ENCODE results near the gene LAGE3. TPM values are rescaled to one million over a fixed set of nuclear protein-coding genes. Genes with fewer than 3 reads are reported as not detected.

Gene LAGE3
- total RNA-seq, 4 donors from 2014 or later = 3.0 to 28.4 (median 23.3) TPM; not detected in 1

GRCh38 chrX:154434394-154435168, 44.5 kb downstream of the LAGE3 start:
- DNase-seq = no peak
- TF ChIP-seq POLR2AphosphoS5 (IDR thresholded peaks at IDR 0.05) (no peak), CTCF (IDR thresholded peaks at IDR 0.05) (no peak), EP300 (IDR thresholded peaks at IDR 0.05; ENCODE audit: low read depth) (no peak), POLR2A (IDR thresholded peaks at IDR 0.05) (no peak)
- peaks cover 3 to 22% (median 5%) of the 10 kb centered on the region in 4 donors for H3K4me1 ChIP-seq
- no peak overlapping the region for H3K27ac ChIP-seq
- H3K4me3 ChIP-seq = no peak overlapping the region
- H3K36me3 ChIP-seq = no peaks in the 10 kb centered on the region
- no peaks in the 10 kb centered on the region for H3K27me3 ChIP-seq
- in situ Hi-C loops (cut with MboI; ENCODE audit: low pct_ligation_motif_present in 1 of 4, low pct_unique_long_range_greater_than_20kb in 1 of 4, low sequenced_read_pairs in 3 of 4) = no loop called here
- H3K9me3 ChIP-seq = no peaks in the 10 kb centered on the region
- WGBS, 2 donors (ENCODE audit: low coverage in 1 of 2) = 81% methylated on average over 7 of the region's 7 CpGs; no CpG with 5 or more reads in 1 of the 2 donors
- intact Hi-C loops (cut with DNase I; ENCODE audit: low total_unique reads) = no loop called here

GRCh38 chrX:154433605-154434004, 45.5 kb downstream of the LAGE3 start:
- no peak overlapping the region for H3K4me3 ChIP-seq
- TF ChIP-seq CTCF (IDR thresholded peaks at IDR 0.05) = no peak
- TF ChIP-seq POLR2A (IDR thresholded peaks at IDR 0.05) = no peak
- no peak for TF ChIP-seq EP300 (IDR thresholded peaks at IDR 0.05; ENCODE audit: low read depth)
- TF ChIP-seq POLR2AphosphoS5 (IDR thresholded peaks at IDR 0.05) = no peak
- H3K27me3 ChIP-seq = no peaks in the 10 kb centered on the region
- DNase-seq = no peak
- 88% methylated on average over 7 of the region's 7 CpGs; no CpG with 5 or more reads in 1 of the 2 donors for WGBS, 2 donors (ENCODE audit: low coverage in 1 of 2)
- peaks cover 2 to 23% (median 5%) of the 10 kb centered on the region in 4 donors for H3K4me1 ChIP-seq
- intact Hi-C loops (cut with DNase I; ENCODE audit: low total_unique reads) (no loop called here), in situ Hi-C loops (cut with MboI; ENCODE audit: low pct_ligation_motif_present in 1 of 4, low pct_unique_long_range_greater_than_20kb in 1 of 4, low sequenced_read_pairs in 3 of 4) (no loop called here)
- H3K27ac ChIP-seq = no peak overlapping the region
- no peaks in the 10 kb centered on the region for H3K36me3 ChIP-seq
- no peaks in the 10 kb centered on the region for H3K9me3 ChIP-seq

DNA sequence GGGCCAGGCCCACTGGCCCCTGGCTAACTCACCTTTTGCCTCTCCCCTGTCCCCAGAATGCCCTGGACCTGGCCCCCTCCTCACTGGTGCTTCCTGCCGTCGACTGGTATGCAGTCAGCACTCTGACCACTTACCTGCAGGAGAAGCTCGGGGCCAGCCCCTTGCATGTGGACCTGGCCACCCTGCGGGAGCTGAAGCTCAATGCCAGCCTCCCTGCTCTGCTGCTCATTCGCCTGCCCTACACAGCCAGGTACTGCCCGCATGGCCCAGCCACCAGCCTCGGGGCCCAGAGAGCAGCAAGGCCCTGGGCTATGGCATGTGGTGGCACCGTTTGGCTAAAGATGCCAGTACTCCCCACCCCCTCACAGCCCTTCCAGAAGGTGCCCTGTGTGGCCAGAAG, 46.9 kb downstream of the LAGE3 start:
- Histone ChIP-seq H3K4me1 (peaks cover 0 to 18% (median 4%) of the 10 kb centered on the region in 4 donors), H3K36me3 (no peaks in the 10 kb centered on the region), H3K4me3 (no peak overlapping the region), H3K9me3 (no peaks in the 10 kb centered on the region), H3K27ac (no peak overlapping the region), H3K27me3 (no peaks in the 10 kb centered on the region)
- TF ChIP-seq EP300 (IDR thresholded peaks at IDR 0.05; ENCODE audit: low read depth) (no peak), CTCF (IDR thresholded peaks at IDR 0.05) (no peak), POLR2A (IDR thresholded peaks at IDR 0.05) (no peak), POLR2AphosphoS5 (IDR thresholded peaks at IDR 0.05) (no peak)
- intact Hi-C loops (cut with DNase I; ENCODE audit: low total_unique reads) = no loop called here
- WGBS, 2 donors (ENCODE audit: low coverage in 1 of 2) = 82% methylated on average over 8 of the region's 8 CpGs; no CpG with 5 or more reads in 1 of the 2 donors
- no peak for DNase-seq
- in situ Hi-C loops (cut with MboI; ENCODE audit: low pct_ligation_motif_present in 1 of 4, low pct_unique_long_range_greater_than_20kb in 1 of 4, low sequenced_read_pairs in 3 of 4) = no loop called here

GRCh38 chrX:154431341-154431740, 47.7 kb downstream of the LAGE3 start:
- TF ChIP-seq EP300 (IDR thresholded peaks at IDR 0.05; ENCODE audit: low read depth) (no peak), CTCF (IDR thresholded peaks at IDR 0.05) (no peak), POLR2AphosphoS5 (IDR thresholded peaks at IDR 0.05) (no peak)
- 82% methylated on average over 5 of the region's 5 CpGs; no CpG with 5 or more reads in 1 of the 2 donors for WGBS, 2 donors (ENCODE audit: low coverage in 1 of 2)
- DNase-seq = no peak
- Histone ChIP-seq H3K4me1 (peaks cover 0 to 17% (median 4%) of the 10 kb centered on the region in 4 donors), H3K27me3 (no peaks in the 10 kb centered on the region), H3K4me3 (no peak overlapping the region), H3K27ac (no peak overlapping the region), H3K9me3 (no peaks in the 10 kb centered on the region), H3K36me3 (no peaks in the 10 kb centered on the region)
- in situ Hi-C loops (cut with MboI; ENCODE audit: low pct_ligation_motif_present in 1 of 4, low pct_unique_long_range_greater_than_20kb in 1 of 4, low sequenced_read_pairs in 3 of 4) = no loop called here
- intact Hi-C loops (cut with DNase I; ENCODE audit: low total_unique reads) = no loop called here
